Lower leg skin (tissue), 3 donors: ENCODE results near the gene GTSE1.

Source experiments
- CTCF ChIP-seq, 3 donors: fragments of 450-650 bp; IDR thresholded peaks; one replicate each; pipeline ENCODE4 v1.5.1; 2016; ENCODE audit warnings: antibody characterized with exemption in 3 of 3, mild to moderate bottlenecking in 3 of 3, moderate library complexity in 2 of 3
- POLR2A ChIP-seq, 2 donors: fragments of 450-650 bp; IDR thresholded peaks; one replicate each; pipeline ENCODE4 v1.6.1; 2016 to 2017; ENCODE audit warnings: antibody characterized with exemption in 2 of 2, mild to moderate bottlenecking in 1 of 2, moderate library complexity in 1 of 2

- TF ChIP-seq CTCF (IDR thresholded peaks at IDR 0.05) = no peak
- no peak for TF ChIP-seq POLR2A (IDR thresholded peaks at IDR 0.05)
Measured at GRCh38 chr22:46317646-46318045, 21.0 kb downstream of the GTSE1 start.
